IPS DF 6.9 (cell line): Measurements from ENCODE around the gene KRT27.
A peak's percentile ranks its signal among the peaks of the same experiment; 100 is the strongest.
"Not testable (repeated sequence)": the region's sequence is repeated elsewhere in the genome, so short reads cannot be mapped to it uniquely, and the experiment has no call there.

Experiments used
- DNase-seq: peaks from one replicate; pipeline ENCODE4 v3.0.0-alpha.2; 2013; ENCODE audit warnings: low read depth, low spot score
- H3K27ac ChIP-seq: one replicate; pipeline ENCODE4 v1.5.1; 2013; ENCODE audit warnings: low read length, control low read depth
- H3K27me3 ChIP-seq: 2 replicates; pipeline ENCODE4 v1.6.1; 2013; ENCODE audit warnings: mild to moderate bottlenecking, low read length; ENCODE audit not compliant: control insufficient read depth, insufficient read depth
- H3K36me3 ChIP-seq: 2 replicates; pipeline ENCODE4 v1.6.1; 2013; ENCODE audit warnings: low read length; ENCODE audit not compliant: control insufficient read depth, insufficient read depth
- H3K4me1 ChIP-seq: 2 replicates; pipeline ENCODE4 v1.6.1; 2013; ENCODE audit warnings: low read length; ENCODE audit not compliant: control insufficient read depth, insufficient read depth
- H3K4me3 ChIP-seq: 2 replicates; pipeline ENCODE4 v1.5.1; 2013; ENCODE audit warnings: mild to moderate bottlenecking, low read length
- H3K9me3 ChIP-seq: 2 replicates; pipeline ENCODE4 v1.6.1; 2013; ENCODE audit warnings: low read length, inconsistent platforms; ENCODE audit not compliant: control insufficient read depth, insufficient read depth
- WGBS: extraction: QIAGEN DNeasy Blood & Tissue Kit; methylation state at CpG from one replicate; pipeline ENCODE4 v1.1.7; 2013; ENCODE audit warnings: mixed read lengths, missing lambda C conversion rate; ENCODE audit not compliant: insufficient read length, insufficient coverage; 5-methylcytosine and 5-hydroxymethylcytosine counted together

Gene KRT27

GRCh38 chr17:40819528-40820125 lies 37.3 kb upstream of the KRT27 start:
- Histone ChIP-seq H3K9me3 (no peaks in the 10 kb centered on the region), H3K36me3 (no peaks in the 10 kb centered on the region), H3K27ac (no peak overlapping the region), H3K4me1 (no peaks in the 10 kb centered on the region), H3K4me3 (peak overlapping the region; percentile 25; the same call in 1 of the 2 replicates), H3K27me3 (no peaks in the 10 kb centered on the region)
- DNase-seq, result no peak
- no CpG with 5 or more reads among the region's 9 CpGs for WGBS

GRCh38 chr17:40818733-40819527 lies 36.6 kb upstream of the KRT27 start:
- Histone ChIP-seq H3K27me3 (no peaks in the 10 kb centered on the region), H3K4me1 (no peaks in the 10 kb centered on the region), H3K9me3 (no peaks in the 10 kb centered on the region), H3K4me3 (peak overlapping the region; percentile 80; the same call in 1 of the 2 replicates), H3K36me3 (no peaks in the 10 kb centered on the region), H3K27ac (no peak overlapping the region)
- peak; percentile 16 for DNase-seq
- WGBS, result no CpG with 5 or more reads among the region's 73 CpGs

GRCh38 chr17:40818343-40818732 lies 36.0 kb upstream of the KRT27 start:
- no peaks in the 10 kb centered on the region for H3K4me1 ChIP-seq
- DNase-seq, result no peak
- WGBS, result no CpG with 5 or more reads among the region's 7 CpGs
- no peaks in the 10 kb centered on the region for H3K36me3 ChIP-seq
- no peaks in the 10 kb centered on the region for H3K9me3 ChIP-seq
- no peak overlapping the region for H3K27ac ChIP-seq
- peak overlapping the region; percentile 80; the same call in 1 of the 2 replicates for H3K4me3 ChIP-seq
- no peaks in the 10 kb centered on the region for H3K27me3 ChIP-seq

GRCh38 chr17:40817103-40817682 lies 34.8 kb upstream of the KRT27 start:
- H3K27ac ChIP-seq, result no peak overlapping the region
- H3K36me3 ChIP-seq, result no peaks in the 10 kb centered on the region
- WGBS, result no CpG with 5 or more reads among the region's 4 CpGs
- H3K9me3 ChIP-seq, result no peaks in the 10 kb centered on the region
- no peaks in the 10 kb centered on the region for H3K27me3 ChIP-seq
- H3K4me3 ChIP-seq, result no peak overlapping the region
- no peaks in the 10 kb centered on the region for H3K4me1 ChIP-seq
- DNase-seq, result no peak

GRCh38 chr17:40816569-40816968 lies 34.2 kb upstream of the KRT27 start:
- Histone ChIP-seq H3K27me3 (no peaks in the 10 kb centered on the region), H3K4me1 (no peaks in the 10 kb centered on the region), H3K9me3 (no peaks in the 10 kb centered on the region), H3K36me3 (no peaks in the 10 kb centered on the region), H3K4me3 (no peak overlapping the region), H3K27ac (no peak overlapping the region)
- DNase-seq, result no peak
- WGBS, result no CpG with 5 or more reads among the region's 3 CpGs

GRCh38 chr17:40815381-40815780 lies 33.0 kb upstream of the KRT27 start:
- Histone ChIP-seq H3K4me1 (no peaks in the 10 kb centered on the region), H3K27me3 (no peaks in the 10 kb centered on the region), H3K9me3 (no peaks in the 10 kb centered on the region), H3K27ac (no peak overlapping the region), H3K36me3 (no peaks in the 10 kb centered on the region), H3K4me3 (no peak overlapping the region)
- DNase-seq, result no peak
- no CpG with 5 or more reads among the region's 1 CpG for WGBS

GRCh38 chr17:40814657-40815056 lies 32.3 kb upstream of the KRT27 start:
- H3K9me3 ChIP-seq, DNase-seq, H3K27ac ChIP-seq, H3K36me3 ChIP-seq, H3K4me3 ChIP-seq, H3K4me1 ChIP-seq, H3K27me3 ChIP-seq: not testable (repeated sequence)
- WGBS, result no CpG with 5 or more reads among the region's 3 CpGs

GRCh38 chr17:40813804-40814203 lies 31.5 kb upstream of the KRT27 start:
- no CpG with 5 or more reads among the region's 4 CpGs for WGBS
- Histone ChIP-seq H3K4me1 (no peaks in the 10 kb centered on the region), H3K27me3 (no peaks in the 10 kb centered on the region), H3K4me3 (no peak overlapping the region), H3K36me3 (no peaks in the 10 kb centered on the region), H3K9me3 (no peaks in the 10 kb centered on the region), H3K27ac (no peak overlapping the region)
- no peak for DNase-seq

- H3K4me1 ChIP-seq, result no peaks in the 10 kb centered on the region
- DNase-seq, result no peak
- no peak overlapping the region for H3K27ac ChIP-seq
- H3K36me3 ChIP-seq, result no peaks in the 10 kb centered on the region
- H3K4me3 ChIP-seq, result no peak overlapping the region
- no CpG with 5 or more reads among the region's 3 CpGs for WGBS
- H3K27me3 ChIP-seq, result no peaks in the 10 kb centered on the region
- no peaks in the 10 kb centered on the region for H3K9me3 ChIP-seq
Observed at GRCh38 chr17:40812639-40813038, 30.3 kb upstream of the KRT27 start.

GRCh38 chr17:40810494-40810893 lies 28.1 kb upstream of the KRT27 start:
- H3K36me3 ChIP-seq, result no peaks in the 10 kb centered on the region
- H3K27me3 ChIP-seq, result no peaks in the 10 kb centered on the region
- H3K9me3 ChIP-seq, result no peaks in the 10 kb centered on the region
- no peak overlapping the region for H3K4me3 ChIP-seq
- H3K4me1 ChIP-seq, result no peaks in the 10 kb centered on the region
- DNase-seq, result no peak
- H3K27ac ChIP-seq, result no peak overlapping the region
- WGBS, result no CpG with 5 or more reads among the region's 6 CpGs
